H9 (cell line): ENCODE measurements around the gene TRPM1. TPM values are rescaled to one million over a fixed set of nuclear protein-coding genes. Genes with fewer than 3 reads are reported as not detected.

Source experiments
- DNase-seq: peaks from one replicate; pipeline ENCODE4 v3.0.0-alpha.2; 2017
- H2AFZ ChIP-seq: one replicate; pipeline ENCODE4 v1.6.1; 2013; ENCODE audit warnings: mild to moderate bottlenecking, low read length, control low read depth, moderate library complexity
- H2AK5ac ChIP-seq: 2 replicates; pipeline ENCODE4 v1.6.1; 2013; ENCODE audit warnings: low read length, control low read depth, mixed read lengths; ENCODE audit not compliant: insufficient read length
- H2BK120ac ChIP-seq: one replicate; pipeline ENCODE4 v1.6.1; 2013; ENCODE audit warnings: low read depth, mild to moderate bottlenecking, low read length, control low read depth, inconsistent platforms; ENCODE audit not compliant: poor library complexity, severe bottlenecking
- H2BK12ac ChIP-seq: 2 replicates; pipeline ENCODE4 v1.6.1; 2013; ENCODE audit warnings: low read length, control low read depth, mixed read lengths, low read depth; ENCODE audit not compliant: insufficient read length
- H2BK15ac ChIP-seq: 2 replicates; pipeline ENCODE4 v1.6.1; 2013; ENCODE audit warnings: low read depth, low read length, control low read depth
- H2BK20ac ChIP-seq: one replicate; pipeline ENCODE4 v1.6.1; 2013; ENCODE audit warnings: low read depth, mild to moderate bottlenecking, low read length, control low read depth, inconsistent platforms; ENCODE audit not compliant: poor library complexity, severe bottlenecking
- H2BK5ac ChIP-seq: 2 replicates; pipeline ENCODE4 v1.6.1; 2013; ENCODE audit warnings: low read length, control low read depth, mixed read lengths; ENCODE audit not compliant: insufficient read length
- H3K14ac ChIP-seq: 2 replicates; pipeline ENCODE4 v1.6.1; 2013; ENCODE audit warnings: low read length, control low read depth; ENCODE audit not compliant: insufficient read depth
- H3K18ac ChIP-seq: 2 replicates; pipeline ENCODE4 v1.6.1; 2013; ENCODE audit warnings: low read depth, mild to moderate bottlenecking, mixed read lengths, low read length, control low read depth; ENCODE audit not compliant: insufficient read length
- H3K23ac ChIP-seq: 2 replicates; pipeline ENCODE4 v1.6.1; 2013; ENCODE audit warnings: low read length, control low read depth, mixed read lengths, low read depth; ENCODE audit not compliant: insufficient read length
- H3K23me2 ChIP-seq: 2 replicates; pipeline ENCODE4 v1.6.1; 2013; ENCODE audit warnings: low read depth, mild to moderate bottlenecking, mixed read lengths, low read length, control low read depth; ENCODE audit not compliant: insufficient read length, poor library complexity, severe bottlenecking
- H3K27ac ChIP-seq: 2 replicates; pipeline ENCODE4 v1.5.1; 2013; ENCODE audit warnings: low read length, control low read depth, mixed read lengths, low read depth; ENCODE audit not compliant: insufficient read length
- H3K27me3 ChIP-seq: 2 replicates; pipeline ENCODE4 v1.6.1; 2013; ENCODE audit warnings: low read length, control low read depth, inconsistent platforms; ENCODE audit not compliant: insufficient read depth
- H3K4ac ChIP-seq: 2 replicates; pipeline ENCODE4 v1.6.1; 2013; ENCODE audit warnings: low read depth, mild to moderate bottlenecking, control low read depth, inconsistent platforms, low read length, moderate library complexity
- H3K4me1 ChIP-seq: 2 replicates; pipeline ENCODE4 v1.6.1; 2013; ENCODE audit warnings: low read length, control low read depth, inconsistent platforms; ENCODE audit not compliant: insufficient read depth
- H3K4me2 ChIP-seq: 2 replicates; pipeline ENCODE4 v1.6.1; 2013; ENCODE audit warnings: low read length, control low read depth, mixed read lengths; ENCODE audit not compliant: insufficient read length, insufficient read depth
- H3K56ac ChIP-seq: 2 replicates; pipeline ENCODE4 v1.6.1; 2013; ENCODE audit warnings: low read depth, mild to moderate bottlenecking, mixed read lengths, low read length, control low read depth; ENCODE audit not compliant: insufficient read length
- H3K79me1 ChIP-seq: 2 replicates; pipeline ENCODE4 v1.6.1; 2013; ENCODE audit warnings: low read depth, mild to moderate bottlenecking, moderate library complexity, low read length, control low read depth, inconsistent platforms; ENCODE audit not compliant: insufficient read depth, poor library complexity, severe bottlenecking
- H3K79me2 ChIP-seq: 2 replicates; pipeline ENCODE4 v1.6.1; 2013; ENCODE audit warnings: low read length, control low read depth, inconsistent platforms; ENCODE audit not compliant: insufficient read depth
- H3K9ac ChIP-seq: 2 replicates; pipeline ENCODE4 v1.6.1; 2013; ENCODE audit warnings: low read length, control low read depth, mixed read lengths; ENCODE audit not compliant: insufficient read length; ENCODE audit errors: extremely low read depth
- H3K9me3 ChIP-seq: one replicate; pipeline ENCODE4 v1.6.1; 2013; ENCODE audit warnings: low read depth, low read length, inconsistent platforms; ENCODE audit not compliant: control insufficient read depth
- H3T11ph ChIP-seq: one replicate; pipeline ENCODE4 v1.6.1; 2013; ENCODE audit warnings: mild to moderate bottlenecking, low read length, control low read depth, inconsistent platforms
- H4K20me1 ChIP-seq: one replicate; pipeline ENCODE4 v1.6.1; 2013; ENCODE audit not compliant: control insufficient read depth, insufficient read length, insufficient read depth
- H4K5ac ChIP-seq: 2 replicates; pipeline ENCODE4 v1.6.1; 2013; ENCODE audit warnings: low read depth, mild to moderate bottlenecking, mixed read lengths, low read length, control low read depth; ENCODE audit not compliant: insufficient read length
- H4K8ac ChIP-seq: replicated peaks from 2 replicates; pipeline ENCODE4 v1.6.1; 2013; ENCODE audit warnings: low read length, control low read depth, mixed read lengths, low read depth; ENCODE audit not compliant: insufficient read length
- H4K91ac ChIP-seq: 2 replicates; pipeline ENCODE4 v1.6.1; 2013; ENCODE audit warnings: low read depth, mild to moderate bottlenecking, moderate library complexity, mixed read lengths, low read length, control low read depth; ENCODE audit not compliant: insufficient read length
- H3K27ac Mint-ChIP-seq, 3 experiments: 2 replicates in 2 of 3; 3 replicates in 1 of 3; pipeline ENCODE4 v1.8.0; 2020 to 2021; ENCODE audit warnings: mixed read lengths in 3 of 3, mild to moderate bottlenecking in 1 of 3, moderate library complexity in 1 of 3
- H3K27me3 Mint-ChIP-seq: 2 replicates; pipeline ENCODE4 v1.8.0; 2021; ENCODE audit warnings: low read depth, mild to moderate bottlenecking, moderate library complexity, mixed read lengths
- H3K36me3 Mint-ChIP-seq, 3 experiments: 2 replicates in 2 of 3; 3 replicates in 1 of 3; pipeline ENCODE4 v1.8.0; 2020 to 2021; ENCODE audit warnings: low read depth in 3 of 3, mixed read lengths in 3 of 3; ENCODE audit not compliant: insufficient read depth in 1 of 3
- H3K4me1 Mint-ChIP-seq, 2 experiments: 2 replicates each; pipeline ENCODE4 v1.8.0; 2020; ENCODE audit warnings: mixed read lengths in 2 of 2
- H3K4me3 Mint-ChIP-seq, 2 experiments: 2 replicates in 1 of 2; 3 replicates in 1 of 2; pipeline ENCODE4 v1.8.0; 2020 to 2021; ENCODE audit warnings: mild to moderate bottlenecking in 2 of 2, mixed read lengths in 2 of 2, moderate library complexity in 1 of 2
- H3K9me3 Mint-ChIP-seq, 2 experiments: 2 replicates in 1 of 2; 3 replicates in 1 of 2; pipeline ENCODE4 v1.8.0; 2020; ENCODE audit warnings: mild to moderate bottlenecking in 2 of 2, mixed read lengths in 2 of 2, moderate library complexity in 1 of 2
- CTCF ChIP-seq: fragments of 200-600 bp; sonication (generic); conservative IDR thresholded peaks from 3 replicates; pipeline ENCODE4 v1.8.0; 2021; ENCODE audit warnings: antibody characterized with exemption, mild to moderate bottlenecking
- WGBS: extraction: QIAGEN DNeasy Blood & Tissue Kit; methylation state at CpG from one replicate; pipeline ENCODE4 v1.1.7; 2013; ENCODE audit warnings: missing lambda C conversion rate, low lambda C conversion rate, mixed read lengths; ENCODE audit not compliant: insufficient read length; ENCODE audit errors: extremely low coverage; 5-methylcytosine and 5-hydroxymethylcytosine counted together
- total RNA-seq: library from RNA; stranded (reverse); gene quantifications from 2 replicates; pipeline ENCODE4 v1.2.1, GENCODE V29; 2021

The TRPM1 gene
- total RNA-seq, 1 experiment from 2014 or later = not detected

GRCh38 chr15:31129769-31130303, 28.3 kb upstream of the TRPM1 start:
- Histone ChIP-seq H3K27ac (no peak overlapping the region), H2BK120ac (no peak overlapping the region), H3K23me2 (no peaks in the 10 kb centered on the region), H3T11ph (no peak overlapping the region), H3K4me2 (no peak overlapping the region), H2BK15ac (no peak overlapping the region), H4K20me1 (no peaks in the 10 kb centered on the region), H3K4me1 (no peaks in the 10 kb centered on the region), H3K4ac (no peak overlapping the region), H2AK5ac (no peak overlapping the region), H2AFZ (no peak overlapping the region), H2BK12ac (no peak overlapping the region), H3K79me2 (no peaks in the 10 kb centered on the region), H4K5ac (no peak overlapping the region), H3K23ac (no peak overlapping the region), H3K14ac (no peak overlapping the region), H3K79me1 (no peaks in the 10 kb centered on the region), H4K8ac (no peak overlapping the region), H4K91ac (no peak overlapping the region), H3K27me3 (no peaks in the 10 kb centered on the region), H2BK20ac (no peak overlapping the region), H3K9ac (no peak overlapping the region), H3K56ac (no peak overlapping the region), H2BK5ac (no peak overlapping the region), H3K18ac (no peak overlapping the region), H3K9me3 (peaks cover 9% of the 10 kb centered on the region)
- peaks cover 20 to 23% of the 10 kb centered on the region in 2 experiments for H3K9me3 Mint-ChIP-seq
- peaks cover 3 to 15% of the 10 kb centered on the region in 2 experiments for H3K4me1 Mint-ChIP-seq
- no peak overlapping the region for H3K4me3 Mint-ChIP-seq
- H3K27me3 Mint-ChIP-seq = no peaks in the 10 kb centered on the region; the same call in none of the 2 replicates
- no peak overlapping the region for H3K27ac Mint-ChIP-seq
- no CpG with 5 or more reads among the region's 3 CpGs for WGBS
- TF ChIP-seq CTCF = no peak
- DNase-seq = no peak
- peaks cover 0 to 21% (median 11%) of the 10 kb centered on the region in 3 experiments; a peak in 5 of 7 replicates for H3K36me3 Mint-ChIP-seq
